ENCODE data around the gene MRPL37. TPM values are rescaled to one million over a fixed set of nuclear protein-coding genes. Genes with fewer than 3 reads are reported as not detected.
"Not testable (repeated sequence)": the region's sequence is repeated elsewhere in the genome, so short reads cannot be mapped to it uniquely, and the experiment has no call there.

The MRPL37 gene
- total and polyA plus RNA-seq, 4 donors, result 18.2 to 49.9 (median 37.1) TPM

GRCh38 chr1:54227091-54227602, 27.2 kb downstream of the MRPL37 start:
- H3K4me3 ChIP-seq (ENCODE audit: low read length in 2 of 2), result no peak overlapping the region
- no peak overlapping the region for H3K27ac ChIP-seq (ENCODE audit: low read depth in 1 of 2, low read length in 2 of 2)
- no peaks in the 10 kb centered on the region for H3K9me3 ChIP-seq (ENCODE audit: control insufficient read depth, low read length)
- no peaks in the 10 kb centered on the region for H3K27me3 ChIP-seq (ENCODE audit: control insufficient read depth in 1 of 2, insufficient read depth in 2 of 2, low read length in 1 of 2)
- 51 to 64% methylated on average over 7 to 8 of the region's 8 CpGs for WGBS, 2 donors
- peak; percentile 62 for ATAC-seq (ENCODE audit: low FRiP score)
- H3K36me3 ChIP-seq (ENCODE audit: control insufficient read depth in 1 of 2, insufficient read depth in 2 of 2, low read length in 1 of 2), result peaks cover 0 to 2% of the 10 kb centered on the region in 2 donors
- intact Hi-C loops (cut with DNase I), result no loop called here
- no peaks in the 10 kb centered on the region for H3K4me1 ChIP-seq (ENCODE audit: control insufficient read depth in 1 of 2, insufficient read depth in 2 of 2, low read length in 2 of 2)
- peak in 1 of 2 donors; percentile 83 for DNase-seq

DNA sequence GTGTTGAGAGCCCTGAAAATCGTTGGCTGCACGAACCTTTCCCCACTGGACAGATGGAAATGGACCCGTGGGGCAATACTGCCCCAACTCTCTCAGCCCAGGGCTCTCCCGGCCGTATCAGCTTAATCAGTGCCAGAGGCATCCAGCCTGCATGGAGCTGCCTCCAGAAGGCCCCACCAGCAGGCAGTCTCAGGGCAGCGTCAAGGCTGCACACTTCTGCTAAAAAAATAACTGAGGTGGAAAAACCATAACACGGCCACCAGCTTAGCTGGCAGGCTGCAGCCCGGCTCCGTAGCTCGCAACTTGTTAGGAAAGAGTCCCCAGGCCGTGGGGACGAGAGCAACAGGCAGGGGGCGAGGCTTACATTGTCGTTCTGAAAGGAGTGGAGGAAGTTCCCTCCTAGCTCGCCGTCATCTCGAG, 27.9 kb downstream of the MRPL37 start:
- no peaks in the 10 kb centered on the region for H3K27me3 ChIP-seq (ENCODE audit: control insufficient read depth in 1 of 2, insufficient read depth in 2 of 2, low read length in 1 of 2)
- H3K27ac ChIP-seq (ENCODE audit: low read depth in 1 of 2, low read length in 2 of 2), result peak overlapping the region in 1 of 2 donors; percentile 13
- intact Hi-C loops (cut with DNase I), result no loop called here
- 8% methylated on average over 17 of the region's 17 CpGs for WGBS, 2 donors
- H3K4me3 ChIP-seq (ENCODE audit: low read length in 2 of 2), result no peak overlapping the region
- no peaks in the 10 kb centered on the region for H3K9me3 ChIP-seq (ENCODE audit: control insufficient read depth, low read length)
- H3K36me3 ChIP-seq (ENCODE audit: control insufficient read depth in 1 of 2, insufficient read depth in 2 of 2, low read length in 1 of 2), result peaks cover 0 to 2% of the 10 kb centered on the region in 2 donors
- ATAC-seq (ENCODE audit: low FRiP score) (peak; percentile 34), DNase-seq (no peak)
- H3K4me1 ChIP-seq (ENCODE audit: control insufficient read depth in 1 of 2, insufficient read depth in 2 of 2, low read length in 2 of 2), result no peaks in the 10 kb centered on the region

GRCh38 chr1:54228638-54229079, 28.7 kb downstream of the MRPL37 start:
- Histone ChIP-seq H3K27me3 (ENCODE audit: control insufficient read depth in 1 of 2, insufficient read depth in 2 of 2, low read length in 1 of 2) (no peaks in the 10 kb centered on the region), H3K36me3 (ENCODE audit: control insufficient read depth in 1 of 2, insufficient read depth in 2 of 2, low read length in 1 of 2) (peaks cover 0 to 2% of the 10 kb centered on the region in 2 donors), H3K9me3 (ENCODE audit: control insufficient read depth, low read length) (no peaks in the 10 kb centered on the region), H3K27ac (ENCODE audit: low read depth in 1 of 2, low read length in 2 of 2) (peak overlapping the region in 1 of 2 donors; percentile 13), H3K4me3 (ENCODE audit: low read length in 2 of 2) (no peak overlapping the region), H3K4me1 (ENCODE audit: control insufficient read depth in 1 of 2, insufficient read depth in 2 of 2, low read length in 2 of 2) (no peaks in the 10 kb centered on the region)
- peak; percentile 12 for ATAC-seq (ENCODE audit: low FRiP score)
- DNase-seq, result no peak
- intact Hi-C loops (cut with DNase I), result no loop called here
- WGBS, 2 donors, result 77 to 83% methylated on average over 13 of the region's 13 CpGs

GRCh38 chr1:54229281-54229891, 29.4 kb downstream of the MRPL37 start:
- Histone ChIP-seq H3K27ac (ENCODE audit: low read depth in 1 of 2, low read length in 2 of 2) (no peak overlapping the region), H3K4me1 (ENCODE audit: control insufficient read depth in 1 of 2, insufficient read depth in 2 of 2, low read length in 2 of 2) (no peaks in the 10 kb centered on the region), H3K27me3 (ENCODE audit: control insufficient read depth in 1 of 2, insufficient read depth in 2 of 2, low read length in 1 of 2) (no peaks in the 10 kb centered on the region), H3K36me3 (ENCODE audit: control insufficient read depth in 1 of 2, insufficient read depth in 2 of 2, low read length in 1 of 2) (peaks cover 0 to 2% of the 10 kb centered on the region in 2 donors), H3K4me3 (ENCODE audit: low read length in 2 of 2) (no peak overlapping the region), H3K9me3 (ENCODE audit: control insufficient read depth, low read length) (no peaks in the 10 kb centered on the region)
- DNase-seq, result no peak
- ATAC-seq (ENCODE audit: low FRiP score), result no peak
- intact Hi-C loops (cut with DNase I), result no loop called here
- 62 to 66% methylated on average over 11 of the region's 11 CpGs for WGBS, 2 donors

GRCh38 chr1:54230507-54231339, 30.8 kb downstream of the MRPL37 start:
- no peak overlapping the region for H3K27ac ChIP-seq (ENCODE audit: low read depth in 1 of 2, low read length in 2 of 2)
- H3K27me3 ChIP-seq (ENCODE audit: control insufficient read depth in 1 of 2, insufficient read depth in 2 of 2, low read length in 1 of 2), result no peaks in the 10 kb centered on the region
- ATAC-seq (ENCODE audit: low FRiP score) (no peak), DNase-seq (no peak)
- H3K36me3 ChIP-seq (ENCODE audit: control insufficient read depth in 1 of 2, insufficient read depth in 2 of 2, low read length in 1 of 2), result peaks cover 0 to 2% of the 10 kb centered on the region in 2 donors
- H3K4me1 ChIP-seq (ENCODE audit: control insufficient read depth in 1 of 2, insufficient read depth in 2 of 2, low read length in 2 of 2), result no peaks in the 10 kb centered on the region
- no peak overlapping the region for H3K4me3 ChIP-seq (ENCODE audit: low read length in 2 of 2)
- intact Hi-C loops (cut with DNase I), result no loop called here
- 79 to 85% methylated on average over 15 of the region's 15 CpGs for WGBS, 2 donors
- no peaks in the 10 kb centered on the region for H3K9me3 ChIP-seq (ENCODE audit: control insufficient read depth, low read length)

DNA sequence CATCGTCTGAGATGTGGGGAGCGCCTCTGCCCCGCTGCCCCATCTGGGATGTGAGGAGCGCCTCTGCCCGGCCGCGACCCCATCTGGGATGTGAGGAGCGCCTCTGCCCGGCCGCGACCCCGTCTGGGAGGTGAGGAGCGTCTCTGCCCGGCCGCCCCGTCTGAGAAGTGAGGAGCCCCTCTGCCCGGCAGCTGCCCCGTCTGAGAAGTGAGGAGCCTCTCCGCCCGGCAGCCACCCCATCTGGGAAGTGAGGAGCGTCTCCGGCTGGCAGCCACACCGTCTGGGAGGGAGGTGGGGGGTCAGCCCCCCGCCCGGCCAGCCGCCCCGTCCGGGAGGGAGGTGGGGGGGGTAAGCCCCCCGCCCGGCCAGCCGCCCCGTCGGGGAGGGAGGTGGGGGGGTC, 33.2 kb downstream of the MRPL37 start:
- H3K9me3 ChIP-seq (ENCODE audit: control insufficient read depth, low read length); H3K27me3 ChIP-seq (ENCODE audit: control insufficient read depth in 1 of 2, insufficient read depth in 2 of 2, low read length in 1 of 2); intact Hi-C loops (cut with DNase I); H3K4me3 ChIP-seq (ENCODE audit: low read length in 2 of 2); H3K4me1 ChIP-seq (ENCODE audit: control insufficient read depth in 1 of 2, insufficient read depth in 2 of 2, low read length in 2 of 2); H3K36me3 ChIP-seq (ENCODE audit: control insufficient read depth in 1 of 2, insufficient read depth in 2 of 2, low read length in 1 of 2); ATAC-seq (ENCODE audit: low FRiP score); H3K27ac ChIP-seq (ENCODE audit: low read depth in 1 of 2, low read length in 2 of 2); DNase-seq: not testable (repeated sequence)
- 95% methylated on average over 16 to 33 of the region's 33 CpGs for WGBS, 2 donors

DNA sequence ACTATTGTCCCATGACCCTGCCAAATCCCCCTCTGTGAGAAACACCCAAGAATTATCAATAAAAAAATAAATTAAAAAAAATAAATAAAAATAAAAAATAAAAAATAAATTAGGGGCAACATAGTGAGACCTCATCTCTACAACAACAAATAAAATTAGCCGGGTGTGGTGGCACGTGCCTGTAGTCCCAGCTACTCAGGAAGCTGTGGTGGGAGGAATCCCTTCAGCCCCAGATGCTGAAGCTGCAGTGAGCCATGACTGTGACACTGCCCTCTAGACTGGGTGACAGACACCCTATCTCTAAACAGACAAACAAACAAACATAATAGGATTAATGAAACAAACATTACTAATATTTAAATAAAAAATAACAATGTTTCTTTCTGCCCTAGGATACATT, 34.3 kb downstream of the MRPL37 start:
- H3K4me3 ChIP-seq (ENCODE audit: low read length in 2 of 2), result no peak overlapping the region
- H3K9me3 ChIP-seq (ENCODE audit: control insufficient read depth, low read length), result no peaks in the 10 kb centered on the region
- WGBS, 2 donors, result 95% methylated on average over 2 of the region's 2 CpGs
- intact Hi-C loops (cut with DNase I), result no loop called here
- H3K36me3 ChIP-seq (ENCODE audit: control insufficient read depth in 1 of 2, insufficient read depth in 2 of 2, low read length in 1 of 2), result peaks cover 0 to 3% of the 10 kb centered on the region in 2 donors
- no peak overlapping the region for H3K27ac ChIP-seq (ENCODE audit: low read depth in 1 of 2, low read length in 2 of 2)
- DNase-seq, result no peak
- no peak for ATAC-seq (ENCODE audit: low FRiP score)
- H3K4me1 ChIP-seq (ENCODE audit: control insufficient read depth in 1 of 2, insufficient read depth in 2 of 2, low read length in 2 of 2), result no peaks in the 10 kb centered on the region
- no peaks in the 10 kb centered on the region for H3K27me3 ChIP-seq (ENCODE audit: control insufficient read depth in 1 of 2, insufficient read depth in 2 of 2, low read length in 1 of 2)

DNA sequence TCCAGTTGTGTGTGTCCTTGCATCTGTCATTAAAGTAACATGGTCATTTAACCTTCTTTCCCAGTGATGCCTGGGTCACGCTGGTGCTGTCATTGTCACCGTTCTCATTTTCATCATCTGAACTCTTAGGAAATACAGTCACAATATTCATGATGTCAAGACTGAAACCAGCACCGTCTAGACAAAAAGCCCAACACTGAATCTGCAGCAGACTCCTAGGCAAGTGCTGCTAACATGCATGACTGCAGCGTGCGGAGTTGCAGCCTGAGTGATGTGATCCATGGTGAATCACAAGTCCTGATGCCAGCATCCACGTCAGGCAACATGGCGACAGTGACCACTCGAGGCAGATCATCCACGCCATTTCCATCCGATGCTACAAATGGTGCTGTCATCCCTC, 37.6 kb downstream of the MRPL37 start:
- 90 to 92% methylated on average over 10 of the region's 10 CpGs for WGBS, 2 donors
- DNase-seq, result no peak

More for the DNA sequence above, 37.6 kb downstream of the MRPL37 start:
- ATAC-seq (ENCODE audit: low FRiP score), result no peak
- no peak overlapping the region for H3K27ac ChIP-seq (ENCODE audit: low read depth in 1 of 2, low read length in 2 of 2)
- H3K4me1 ChIP-seq (ENCODE audit: control insufficient read depth in 1 of 2, insufficient read depth in 2 of 2, low read length in 2 of 2), result no peaks in the 10 kb centered on the region
- no peaks in the 10 kb centered on the region for H3K27me3 ChIP-seq (ENCODE audit: control insufficient read depth in 1 of 2, insufficient read depth in 2 of 2, low read length in 1 of 2)
- H3K36me3 ChIP-seq (ENCODE audit: control insufficient read depth in 1 of 2, insufficient read depth in 2 of 2, low read length in 1 of 2), result peaks cover 0 to 3% of the 10 kb centered on the region in 2 donors
- H3K9me3 ChIP-seq (ENCODE audit: control insufficient read depth, low read length), result no peaks in the 10 kb centered on the region
- intact Hi-C loops (cut with DNase I), result no loop called here
- H3K4me3 ChIP-seq (ENCODE audit: low read length in 2 of 2), result no peak overlapping the region

All from aorta (tissue), 5 donors.